PC-3 (cell line): ENCODE results near the gene KLK10.

Experiments used
- EZH2phosphoT487 ChIP-seq: fragments of 300-600 bp; sonication (generic); IDR thresholded peaks from 2 replicates; pipeline ENCODE4 v1.6.1; 2018; ENCODE audit warnings: mild to moderate bottlenecking, antibody characterized with exemption, low read length, borderline replicate concordance
- TF ChIP-seq, protein P1 (sequence below): fragments of 300-600 bp; sonication (generic); conservative IDR thresholded peaks from 2 replicates; pipeline ENCODE4 v1.5.1; 2017; ENCODE audit warnings: antibody characterized with exemption, low read depth, mild to moderate bottlenecking, low read length

DNA sequence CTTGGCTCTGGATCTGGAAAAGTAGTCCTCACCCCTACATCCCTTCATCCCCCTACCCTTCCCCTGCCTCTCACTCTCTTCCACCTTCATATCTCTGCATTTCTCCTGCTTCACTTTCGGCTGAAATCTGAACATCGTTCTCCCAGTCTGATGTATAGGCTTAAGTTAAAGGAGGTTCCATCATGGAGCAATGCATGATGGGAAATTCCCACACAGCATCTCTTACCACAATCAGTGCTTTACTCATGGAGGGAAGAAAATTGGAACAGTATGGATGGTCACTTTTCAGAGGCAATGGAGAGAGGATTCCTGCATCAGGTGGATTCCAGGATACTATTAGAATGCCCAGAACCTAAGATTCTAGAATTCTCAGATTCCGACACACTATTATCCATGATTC is 12.0 kb downstream of the KLK10 start:
- TF ChIP-seq, protein P1, sequence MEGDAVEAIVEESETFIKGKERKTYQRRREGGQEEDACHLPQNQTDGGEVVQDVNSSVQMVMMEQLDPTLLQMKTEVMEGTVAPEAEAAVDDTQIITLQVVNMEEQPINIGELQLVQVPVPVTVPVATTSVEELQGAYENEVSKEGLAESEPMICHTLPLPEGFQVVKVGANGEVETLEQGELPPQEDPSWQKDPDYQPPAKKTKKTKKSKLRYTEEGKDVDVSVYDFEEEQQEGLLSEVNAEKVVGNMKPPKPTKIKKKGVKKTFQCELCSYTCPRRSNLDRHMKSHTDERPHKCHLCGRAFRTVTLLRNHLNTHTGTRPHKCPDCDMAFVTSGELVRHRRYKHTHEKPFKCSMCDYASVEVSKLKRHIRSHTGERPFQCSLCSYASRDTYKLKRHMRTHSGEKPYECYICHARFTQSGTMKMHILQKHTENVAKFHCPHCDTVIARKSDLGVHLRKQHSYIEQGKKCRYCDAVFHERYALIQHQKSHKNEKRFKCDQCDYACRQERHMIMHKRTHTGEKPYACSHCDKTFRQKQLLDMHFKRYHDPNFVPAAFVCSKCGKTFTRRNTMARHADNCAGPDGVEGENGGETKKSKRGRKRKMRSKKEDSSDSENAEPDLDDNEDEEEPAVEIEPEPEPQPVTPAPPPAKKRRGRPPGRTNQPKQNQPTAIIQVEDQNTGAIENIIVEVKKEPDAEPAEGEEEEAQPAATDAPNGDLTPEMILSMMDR = no peak
- TF ChIP-seq EZH2phosphoT487 = no peak
